ENCODE data around the gene PDE6B.
"Not testable (repeated sequence)": the region's sequence is repeated elsewhere in the genome, so short reads cannot be mapped to it uniquely, and the experiment has no call there.

Gene PDE6B

GRCh38 chr4:622071-622995, 3.0 kb upstream of the PDE6B start:
- no peak for DNase-seq (ENCODE audit: low read depth)

GRCh38 chr4:622996-623913, 2.1 kb upstream of the PDE6B start:
- no peak for DNase-seq (ENCODE audit: low read depth)

GRCh38 chr4:623914-624566, 1.3 kb upstream of the PDE6B start:
- DNase-seq (ENCODE audit: low read depth): no peak

GRCh38 chr4:625631-626161, 323 bp downstream of the PDE6B start:
- no peak for DNase-seq (ENCODE audit: low read depth)

- DNase-seq (ENCODE audit: low read depth): no peak
Measured at GRCh38 chr4:626201-627091, 1.1 kb downstream of the PDE6B start.

GRCh38 chr4:627347-628125, 2.2 kb downstream of the PDE6B start:
- DNase-seq (ENCODE audit: low read depth): no peak

- no peak for DNase-seq (ENCODE audit: low read depth)
Measured at GRCh38 chr4:628311-628741, 3.0 kb downstream of the PDE6B start.

GRCh38 chr4:628821-629635, 3.7 kb downstream of the PDE6B start:
- DNase-seq (ENCODE audit: low read depth): no peak

GRCh38 chr4:629636-629914, 4.2 kb downstream of the PDE6B start:
- DNase-seq (ENCODE audit: low read depth): no peak

- no peak for DNase-seq (ENCODE audit: low read depth)
Measured at GRCh38 chr4:629915-630641, 4.7 kb downstream of the PDE6B start.

GRCh38 chr4:630656-631055, 5.3 kb downstream of the PDE6B start:
- DNase-seq (ENCODE audit: low read depth): no peak

GRCh38 chr4:632196-632790, 6.9 kb downstream of the PDE6B start:
- DNase-seq (ENCODE audit: low read depth): no peak

GRCh38 chr4:632926-633325, 7.6 kb downstream of the PDE6B start:
- no peak for DNase-seq (ENCODE audit: low read depth)

GRCh38 chr4:633406-633805, 8.0 kb downstream of the PDE6B start:
- no peak for DNase-seq (ENCODE audit: low read depth)

- DNase-seq (ENCODE audit: low read depth): no peak
Measured at GRCh38 chr4:633976-634598, 8.7 kb downstream of the PDE6B start.

GRCh38 chr4:634599-634985, 9.2 kb downstream of the PDE6B start:
- DNase-seq (ENCODE audit: low read depth): no peak

- DNase-seq (ENCODE audit: low read depth): not testable (repeated sequence)
Measured at GRCh38 chr4:635066-635835, 9.9 kb downstream of the PDE6B start.
